HCT116 (cell line): ENCODE measurements around the gene RPTOR. TPM values are rescaled to one million over a fixed set of nuclear protein-coding genes. Genes with fewer than 3 reads are reported as not detected.
A peak's percentile ranks its signal among the peaks of the same experiment; 100 is the strongest.

ENCODE experiments used
- ATAC-seq: fragments of 200-7000 bp; cut with Tn5 transposase; 2 replicates; pipeline ENCODE4 v1.9.1; 2020; ENCODE audit warnings: mild to moderate bottlenecking, moderate library complexity
- BruUV-seq: library from RNA; stranded (reverse); fragments of 400-500 nt; replicated peaks from 2 replicates; lab custom pipeline; 2021; lab: Mats Ljungman, UMichigan
- CTCF ChIA-PET: fragments of 300-600 bp; sonication (Branson Sonifier 250); formaldehyde crosslinking; loops from one replicate; lab custom pipeline; 2021; ENCODE audit warnings: antibody characterized with exemption; lab: Charles Lee
- POLR2A ChIA-PET: fragments of 300-600, 350-600 bp; sonication (Branson Sonifier 250); formaldehyde crosslinking; loops from one replicate; lab custom pipeline; 2021; ENCODE audit warnings: antibody characterized with exemption; lab: Charles Lee
- RAD21 ChIA-PET, 2 experiments: fragments of 300-600 bp; sonication (Branson Sonifier 250); formaldehyde crosslinking; loops; one replicate each; lab custom pipeline; 2023; ENCODE audit warnings: low total read pairs in 2 of 2; ENCODE audit not compliant: uncharacterized antibody in 2 of 2, unreplicated experiment in 2 of 2, low non-redundant PET in 1 of 2; lab: Charles Lee
- DNase-seq: peaks from one replicate; pipeline ENCODE4 v3.0.0-alpha.2; 2010; ENCODE audit warnings: low read depth, low spot score
- H2AFZ ChIP-seq: fragments of 200-600 bp; shearing (Covaris generic), sonication (generic); 2 replicates; pipeline ENCODE4 v1.6.1; 2017; ENCODE audit warnings: low read depth, mixed run types, mixed read lengths, antibody characterized with exemption, low read length; ENCODE audit not compliant: poor library complexity, severe bottlenecking
- H3K27ac ChIP-seq: 2 replicates; pipeline ENCODE4 v1.5.1; 2012; ENCODE audit warnings: low read depth, low read length
- H3K27me3 ChIP-seq: fragments of 200-600 bp; sonication (generic); 2 replicates; pipeline ENCODE4 v1.6.1; 2016; ENCODE audit warnings: mixed run types, low read length, mixed read lengths; ENCODE audit not compliant: insufficient read depth
- H3K36me3 ChIP-seq, 2 experiments: fragments of 200-500 bp in 1 of 2; fragments of 200-600 bp in 1 of 2; sonication (Bioruptor generic) in 1 of 2; sonication (generic) in 1 of 2; 2 replicates each; pipeline versions ENCODE4 v1.5.1 to v1.6.1; 2014 to 2016; ENCODE audit warnings: low read length in 2 of 2, inconsistent platforms in 1 of 2, mixed read lengths in 1 of 2, mixed run types in 1 of 2; ENCODE audit not compliant: insufficient read depth in 2 of 2, control insufficient read depth in 1 of 2
- H3K4me1 ChIP-seq, 2 experiments: fragments of 200-600 bp in 1 of 2; sonication (generic) in 1 of 2; 2 replicates each; pipeline versions ENCODE4 v1.5.1 to v1.6.1; 2012 to 2017; ENCODE audit warnings: low read length in 2 of 2, inconsistent platforms in 1 of 2, mild to moderate bottlenecking in 1 of 2, mixed read lengths in 1 of 2, mixed run types in 1 of 2, moderate library complexity in 1 of 2; ENCODE audit not compliant: insufficient read depth in 2 of 2, control insufficient read depth in 1 of 2
- H3K4me2 ChIP-seq: fragments of 200-600 bp; sonication (generic); 2 replicates; pipeline ENCODE4 v1.6.1; 2017; ENCODE audit warnings: mixed run types, low read length, mixed read lengths
- H3K4me3 ChIP-seq, 2 experiments: fragments of 200-600 bp in 1 of 2; sonication (generic) in 1 of 2; replicated peaks in 1 of 2; 2 replicates each; pipeline ENCODE4 v1.5.1; 2011 to 2016; ENCODE audit warnings: low read length in 2 of 2, control low read depth in 1 of 2, low read depth in 1 of 2, mild to moderate bottlenecking in 1 of 2, mixed read lengths in 1 of 2, mixed run types in 1 of 2
- H3K79me2 ChIP-seq: fragments of 200-600 bp; sonication (generic); 2 replicates; pipeline ENCODE4 v1.6.1; 2017; ENCODE audit warnings: mild to moderate bottlenecking, mixed run types, low read length, moderate library complexity, mixed read lengths; ENCODE audit not compliant: insufficient read depth
- H3K9ac ChIP-seq: fragments of 200-600 bp; sonication (generic); 2 replicates; pipeline ENCODE4 v1.6.1; 2016; ENCODE audit warnings: low read length, mixed read lengths
- H3K9me2 ChIP-seq: fragments of 200-600 bp; sonication (generic), shearing (Covaris generic); 2 replicates; pipeline ENCODE4 v1.6.1; 2017; ENCODE audit warnings: mixed run types, mild to moderate bottlenecking, moderate library complexity; ENCODE audit not compliant: insufficient read depth
- H3K9me3 ChIP-seq, 2 experiments: fragments of 200-500 bp in 1 of 2; fragments of 200-600 bp in 1 of 2; sonication (Bioruptor generic) in 1 of 2; sonication (generic) in 1 of 2; 2 replicates each; pipeline ENCODE4 v1.6.1; 2014 to 2017; ENCODE audit warnings: low read length in 2 of 2, mixed read lengths in 2 of 2, inconsistent platforms in 1 of 2, low read depth in 1 of 2, mild to moderate bottlenecking in 1 of 2, mixed run types in 1 of 2, moderate library complexity in 1 of 2; ENCODE audit not compliant: control insufficient read depth in 1 of 2, insufficient read depth in 1 of 2
- H4K20me1 ChIP-seq: fragments of 200-600 bp; sonication (generic), shearing (Covaris generic); 2 replicates; pipeline ENCODE4 v1.6.1; 2017; ENCODE audit warnings: mixed run types, mild to moderate bottlenecking, moderate library complexity; ENCODE audit not compliant: insufficient read depth
- ATF3 ChIP-seq: IDR thresholded peaks from 2 replicates; pipeline ENCODE4 v1.6.1; 2012
- CBX3 ChIP-seq: IDR thresholded peaks from 2 replicates; pipeline ENCODE4 v1.6.1; 2012; ENCODE audit warnings: low read depth
- CEBPB ChIP-seq: IDR thresholded peaks from 2 replicates; pipeline ENCODE4 v1.6.1; 2012; ENCODE audit warnings: low read depth
- CTCF ChIP-seq, 3 experiments: fragments of 200-600 bp in 1 of 3; sonication (generic) in 1 of 3; IDR thresholded peaks in 2 of 3; conservative IDR thresholded peaks in 1 of 3; 2 replicates each; pipeline ENCODE4 v1.5.1; 2012 to 2017; ENCODE audit warnings: low read depth in 2 of 3, low read length in 2 of 3, antibody characterized with exemption in 1 of 3, borderline replicate concordance in 1 of 3, control low read depth in 1 of 3, mild to moderate bottlenecking in 1 of 3, mixed read lengths in 1 of 3, mixed run types in 1 of 3, moderate library complexity in 1 of 3; ENCODE audit not compliant: insufficient read depth in 1 of 3
- EGR1 ChIP-seq: IDR thresholded peaks from 2 replicates; pipeline ENCODE4 v1.6.1; 2012; ENCODE audit warnings: low read depth
- ELF1 ChIP-seq: IDR thresholded peaks from 2 replicates; pipeline ENCODE4 v1.6.1; 2012; ENCODE audit warnings: low read depth, borderline replicate concordance
- RAD21 ChIP-seq: IDR thresholded peaks from 2 replicates; pipeline ENCODE4 v1.6.1; 2012; ENCODE audit warnings: low read depth, mild to moderate bottlenecking
- SIN3A ChIP-seq: IDR thresholded peaks from 2 replicates; pipeline ENCODE4 v1.6.1; 2012; ENCODE audit warnings: low read depth
- YY1 ChIP-seq: IDR thresholded peaks from 2 replicates; pipeline ENCODE4 v1.6.1; 2011; ENCODE audit warnings: low read length, low read depth, moderate library complexity, mild to moderate bottlenecking; ENCODE audit not compliant: insufficient replicate concordance; ENCODE audit errors: extremely low read depth
- ZBTB33 ChIP-seq: IDR thresholded peaks from 2 replicates; pipeline ENCODE4 v1.6.1; 2011; ENCODE audit warnings: mild to moderate bottlenecking, low read length, moderate library complexity; ENCODE audit not compliant: insufficient replicate concordance; ENCODE audit errors: extremely low read depth
- intact Hi-C: fragments of 100-400 bp; cut with micrococcal nuclease; formaldehyde crosslinking; loops from 2 replicates; pipeline ENCODE4 v1.10.0; 2022
- total RNA-seq: library from RNA; stranded (reverse); gene quantifications from one replicate; pipeline ENCODE4 v1.2.1, GENCODE V29; 2021; ENCODE audit not compliant: unreplicated experiment

The RPTOR gene
- total RNA-seq, 1 experiment from 2014 or later: 69.5 TPM

- ATAC-seq (peak; percentile 89), DNase-seq (peak; percentile 40)
- Histone ChIP-seq H3K27me3 (no peaks in the 10 kb centered on the region), H3K4me3 (no peak overlapping the region), H3K9me2 (no peaks in the 10 kb centered on the region), H2AFZ (no peak overlapping the region), H3K36me3 (peaks cover 2 to 18% of the 10 kb centered on the region in 2 experiments; a peak in 3 of 4 replicates), H3K9ac (no peak overlapping the region), H3K4me1 (peaks cover 0 to 5% of the 10 kb centered on the region in 2 experiments; a peak in 1 of 4 replicates), H3K79me2 (no peaks in the 10 kb centered on the region; the same call in 1 of the 2 replicates), H4K20me1 (no peaks in the 10 kb centered on the region), H3K9me3 (no peaks in the 10 kb centered on the region), H3K4me2 (no peak overlapping the region), H3K27ac (no peak overlapping the region)
- ChIA-PET CTCF (interaction anchor here (0.7 to 4.1 kb wide), 19 partner anchors 10 to 517 kb away, joined by 3 to 35 read pairs (median 4); partner anchors contain the start of gene CEP131), RAD21 (interaction anchor here (0.6 to 1.4 kb wide), 4 partner anchors 115 to 473 kb away, joined by 3 to 4 read pairs (median 3); no protein-coding TSS in a partner anchor), POLR2A (interaction anchor here (1.2 kb wide), 1 partner anchor 445 kb away, joined by 6 read pairs; no protein-coding TSS in a partner anchor)
- TF ChIP-seq ATF3 (no peak), EGR1 (no peak), ELF1 (no peak), CBX3 (no peak), RAD21 (peak; percentile 91), CTCF (IDR thresholded peaks at IDR 0.05 in 2 of 3, conservative IDR thresholded peaks at IDR 0.05 in 1 of 3; ENCODE audit: borderline replicate concordance in 1 of 3, insufficient read depth in 1 of 3, low read depth in 2 of 3, low read length in 2 of 3) (peak; percentile 87 to 99 (median 97)), SIN3A (no peak), ZBTB33 (no peak), CEBPB (no peak), YY1 (no peak)
- intact Hi-C loops: loop anchor here (1.0 to 10.0 kb wide), 5 partner anchors 33 to 472 kb away; no protein-coding TSS in a partner anchor
- no TSS peak for BruUV-seq
Observed at GRCh38 chr17:80899402-80900268, 355.0 kb downstream of the RPTOR start.
